Activated T-helper 1 cell treated with anti-CD3 and anti-CD28 coated beads, Interleukin-2, amount 50 U/mL, for 16 hours (primary cell): ENCODE data around the gene MEGF11.
A peak's percentile ranks its signal among the peaks of the same experiment; 100 is the strongest.

Source experiments
- DNase-seq, 2 donors: peaks; one replicate each; pipeline ENCODE4 v3.0.0-alpha.2; 2020; ENCODE audit warnings: low read depth in 1 of 2, low spot score in 1 of 2

Gene MEGF11

DNA sequence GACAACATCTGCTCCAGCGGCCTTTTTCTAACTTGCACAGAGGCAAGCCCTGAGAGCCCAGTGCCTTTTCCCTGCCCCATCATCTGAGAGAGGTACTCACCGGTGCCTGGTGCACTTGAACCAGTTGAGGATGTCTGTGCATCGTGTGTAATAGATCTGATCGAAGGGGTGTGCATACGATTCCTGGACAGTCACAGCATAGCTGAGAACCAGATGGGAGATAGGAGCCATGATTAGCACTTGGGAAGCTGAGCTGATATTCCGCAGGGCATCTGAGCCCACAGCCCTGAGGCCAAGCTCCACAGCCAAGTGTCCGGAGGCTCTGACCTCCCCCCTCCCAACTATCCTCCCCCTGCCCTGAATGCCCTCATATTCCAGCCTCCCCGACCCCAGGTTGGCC lies 129.8 kb downstream of the MEGF11 start:
- DNase-seq: no peak

DNA sequence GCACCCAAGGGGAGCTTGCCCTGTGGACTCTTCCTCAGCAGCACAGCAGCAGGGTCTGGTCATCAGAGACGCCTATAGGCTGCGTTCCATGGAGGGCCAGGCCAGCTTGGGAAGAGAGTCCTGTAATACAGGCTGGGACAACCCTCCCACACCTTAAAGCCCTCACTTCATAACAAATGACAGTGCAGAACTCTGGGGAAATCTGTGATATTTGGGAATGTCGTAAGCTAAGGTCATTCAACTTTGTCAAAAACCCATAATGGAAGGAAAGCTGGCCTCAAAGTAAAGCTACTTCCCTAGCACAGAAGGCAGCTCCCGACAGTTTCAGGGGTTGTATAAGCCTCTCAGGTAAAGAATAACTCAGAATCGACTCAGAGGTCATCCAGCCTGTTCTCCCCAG lies 133.1 kb downstream of the MEGF11 start:
- DNase-seq: no peak

DNA sequence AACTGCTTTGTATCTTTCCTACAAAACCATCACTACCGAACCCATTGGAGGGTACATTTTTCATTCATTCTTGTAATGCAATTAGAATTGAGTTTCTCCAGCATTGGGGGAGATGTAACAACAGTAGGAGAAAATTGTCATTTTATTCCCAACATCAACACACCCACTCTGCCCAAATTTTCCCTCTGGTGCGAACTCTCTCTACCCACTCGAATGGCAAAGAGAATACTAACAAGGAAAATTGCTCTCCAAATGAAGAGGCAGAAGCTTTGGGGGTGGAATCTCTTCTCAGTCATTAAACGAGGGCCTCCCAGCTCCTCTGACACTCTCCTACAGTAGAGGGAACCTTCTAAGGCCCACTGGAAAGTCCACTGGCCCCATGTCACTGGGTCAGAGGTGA lies 135.7 kb downstream of the MEGF11 start:
- no peak for DNase-seq

DNA sequence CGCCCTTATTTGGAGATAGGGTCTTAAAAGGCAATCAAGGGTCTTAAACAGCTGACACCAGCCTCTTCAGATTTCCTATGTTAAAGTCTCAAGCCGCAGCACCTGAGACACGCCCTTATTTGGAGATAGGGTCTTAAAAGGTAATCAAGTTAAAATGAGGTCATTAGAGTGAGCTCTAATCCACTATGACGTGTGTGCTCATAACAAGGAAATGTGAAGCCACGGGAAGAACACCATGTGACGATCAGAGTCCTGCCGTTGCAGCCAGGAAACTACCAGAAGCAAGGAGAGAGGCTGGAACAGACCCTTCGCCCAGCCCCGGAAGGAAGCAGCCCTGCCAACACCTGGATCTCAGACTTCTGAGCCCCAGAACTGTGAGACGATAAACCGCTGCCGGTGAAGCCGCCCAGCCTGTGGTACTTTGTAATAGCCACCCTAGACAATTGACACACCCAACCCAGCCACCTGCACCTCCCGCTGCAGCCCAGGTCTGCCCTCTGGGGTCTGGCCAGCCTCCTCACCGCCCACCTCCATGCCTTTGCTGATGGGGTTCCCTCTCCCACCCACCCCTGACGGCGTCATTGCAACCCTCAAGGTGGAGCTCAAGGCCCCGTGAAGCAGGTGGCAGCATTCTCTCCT lies 137.9 kb downstream of the MEGF11 start:
- peak in 1 of 2 donors; percentile 4 for DNase-seq

DNA sequence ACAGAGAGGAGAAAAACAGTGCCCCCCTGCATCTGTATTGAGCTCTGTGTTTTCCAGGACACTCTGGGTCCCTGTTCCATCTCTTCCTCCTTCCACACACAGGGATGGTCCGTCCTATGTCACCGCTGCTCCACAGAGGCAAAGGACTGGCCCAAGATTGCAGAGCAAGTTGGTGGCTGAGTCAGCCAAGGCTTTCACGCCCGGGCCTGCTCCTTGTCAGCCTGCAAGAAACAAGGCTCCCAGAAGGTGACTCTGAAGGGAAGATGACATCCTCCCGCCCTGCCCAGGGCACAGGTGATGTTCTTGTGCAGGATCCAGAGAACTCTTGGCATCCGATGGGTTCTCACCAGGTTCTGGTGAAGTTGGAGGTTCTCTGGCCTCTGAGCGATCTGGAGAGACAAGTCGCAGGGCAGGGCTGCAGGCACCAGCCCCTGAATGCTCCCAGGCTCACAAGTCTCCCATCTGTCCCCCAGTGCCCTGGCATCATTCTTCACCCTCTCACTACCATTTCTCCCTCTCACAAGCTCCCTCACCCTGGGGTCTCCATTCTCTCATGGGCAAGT lies 138.6 kb downstream of the MEGF11 start:
- no peak for DNase-seq

DNA sequence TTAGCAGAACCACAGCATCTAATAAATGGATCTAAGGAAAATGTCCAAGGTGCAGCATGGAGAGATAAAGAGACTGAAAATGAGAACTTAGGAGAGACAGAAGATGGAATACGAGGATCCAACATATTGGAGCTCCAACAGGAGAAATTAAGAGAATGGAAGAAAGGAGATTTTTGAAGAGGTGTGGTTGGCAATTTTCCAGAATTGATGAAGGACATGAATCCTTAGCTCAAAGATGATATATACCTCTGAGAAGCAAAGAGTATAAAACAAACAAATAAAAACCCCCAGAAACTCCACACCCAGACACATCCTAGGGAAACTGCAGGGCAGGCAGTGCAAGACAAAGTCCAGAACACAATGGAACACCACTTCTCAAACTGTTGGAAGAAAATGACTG lies 141.2 kb downstream of the MEGF11 start:
- no peak for DNase-seq

DNA sequence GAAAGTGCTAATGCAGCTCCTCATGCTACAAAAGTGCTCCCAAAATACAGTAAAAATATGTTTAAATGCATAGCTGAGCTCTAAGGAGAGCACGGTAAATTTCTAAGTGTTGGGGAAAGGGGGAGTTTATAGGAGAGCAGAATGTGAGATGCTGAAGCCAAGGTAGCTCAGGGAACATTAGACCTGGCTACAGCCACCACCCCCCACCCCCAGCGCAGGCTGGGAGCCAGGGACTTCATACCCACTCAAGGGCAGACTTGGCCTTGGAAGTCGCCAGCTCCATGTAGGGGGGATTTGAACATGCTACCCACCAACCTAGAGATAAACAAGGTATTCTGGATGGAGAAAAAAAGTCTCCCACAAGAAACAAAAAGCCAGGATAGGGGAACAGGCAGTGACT lies 142.2 kb downstream of the MEGF11 start:
- no peak for DNase-seq

DNA sequence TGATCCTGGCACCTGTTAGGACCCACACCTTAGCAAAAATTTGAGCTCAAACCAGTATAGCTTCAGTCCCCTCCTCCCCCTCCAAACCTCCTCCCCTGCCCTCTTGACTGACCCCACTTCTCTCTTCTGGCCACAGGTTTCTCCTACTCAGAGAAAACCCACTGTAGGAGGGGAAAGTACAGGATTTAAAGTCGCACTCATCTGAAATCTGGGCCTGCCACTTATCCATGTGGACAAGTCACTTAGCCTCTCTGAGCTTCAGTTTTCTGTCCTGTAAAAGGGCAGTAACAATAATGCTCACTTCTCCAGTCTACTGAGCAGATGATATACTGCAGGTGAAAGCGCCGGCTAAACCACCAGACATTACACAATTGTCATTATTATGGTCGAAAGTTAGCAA lies 142.7 kb downstream of the MEGF11 start:
- DNase-seq: no peak

DNA sequence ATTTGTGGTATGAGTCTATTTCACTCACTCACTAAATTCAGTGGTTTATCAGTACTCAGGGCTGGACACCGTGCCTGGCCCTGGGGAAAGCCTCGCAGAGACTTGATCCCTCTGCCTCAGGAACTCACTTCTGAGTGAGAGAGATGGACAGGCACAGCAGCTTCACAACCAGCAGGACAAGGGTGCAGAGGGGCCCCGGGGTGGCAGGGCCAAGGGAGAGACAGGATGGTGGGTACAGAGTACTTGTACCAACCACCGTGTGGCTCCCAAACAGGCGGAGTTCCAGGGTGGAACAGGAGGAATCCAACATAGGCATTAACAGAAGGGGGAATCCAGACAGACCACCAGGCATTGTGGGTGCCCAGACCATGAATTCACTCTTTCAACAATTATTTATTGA lies 143.7 kb downstream of the MEGF11 start:
- DNase-seq: no peak

DNA sequence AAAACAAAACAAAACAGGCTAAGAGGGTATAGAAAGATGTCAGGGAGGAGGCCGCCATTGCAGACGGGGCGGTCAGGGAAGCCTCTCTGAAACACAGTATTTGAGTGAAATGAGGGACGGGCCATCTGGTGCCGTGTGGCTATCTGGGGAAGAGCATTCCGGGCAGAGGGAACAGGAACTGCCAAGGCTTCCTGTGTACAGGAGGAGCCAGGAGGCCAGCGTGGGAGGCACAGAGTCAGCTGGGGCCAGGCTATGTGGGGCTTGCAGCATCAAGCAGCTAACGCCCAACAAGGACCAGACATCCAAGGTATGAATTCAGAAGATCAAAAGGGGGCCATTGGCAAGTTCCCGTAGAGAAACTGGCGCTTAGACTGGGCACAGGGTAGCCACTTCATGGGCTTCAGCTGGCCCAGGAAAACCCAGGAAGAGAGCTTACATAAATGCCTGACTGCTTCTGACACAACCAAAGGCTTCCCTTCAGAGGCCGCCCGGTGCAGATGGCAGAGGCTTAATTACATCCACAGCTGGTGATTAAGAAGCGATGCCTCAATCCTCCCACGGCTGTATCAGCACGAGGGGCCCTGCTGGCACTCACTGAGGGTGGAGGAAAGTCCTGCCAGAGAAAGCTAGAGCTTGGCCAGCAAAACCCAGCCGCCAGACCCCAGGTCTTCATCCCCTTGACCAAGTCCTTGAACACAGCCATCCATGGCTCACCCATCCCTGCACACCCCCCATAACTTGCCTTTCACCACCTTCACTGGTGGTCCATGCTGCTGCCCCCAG lies 144.9 kb downstream of the MEGF11 start:
- DNase-seq: no peak

DNA sequence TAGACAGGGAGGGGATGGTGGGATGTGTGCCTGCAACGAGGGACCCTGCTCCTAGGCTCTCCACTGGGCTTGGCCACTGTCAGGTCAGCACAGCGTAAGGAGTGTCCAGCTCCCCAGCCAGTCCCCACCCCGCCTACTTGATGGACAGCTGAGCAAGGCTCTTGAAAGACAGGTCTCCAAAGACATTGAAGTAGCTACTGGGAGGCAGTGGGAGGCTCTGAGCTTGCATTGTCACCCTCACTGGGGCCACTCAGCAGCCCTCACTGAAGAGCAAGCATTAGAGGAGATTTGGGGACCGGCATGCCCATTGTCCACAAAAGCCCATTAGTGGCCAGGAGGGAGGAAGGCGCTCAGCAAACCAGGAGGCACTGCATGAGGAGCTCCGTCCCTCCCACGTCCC lies 146.5 kb downstream of the MEGF11 start:
- no peak for DNase-seq

DNA sequence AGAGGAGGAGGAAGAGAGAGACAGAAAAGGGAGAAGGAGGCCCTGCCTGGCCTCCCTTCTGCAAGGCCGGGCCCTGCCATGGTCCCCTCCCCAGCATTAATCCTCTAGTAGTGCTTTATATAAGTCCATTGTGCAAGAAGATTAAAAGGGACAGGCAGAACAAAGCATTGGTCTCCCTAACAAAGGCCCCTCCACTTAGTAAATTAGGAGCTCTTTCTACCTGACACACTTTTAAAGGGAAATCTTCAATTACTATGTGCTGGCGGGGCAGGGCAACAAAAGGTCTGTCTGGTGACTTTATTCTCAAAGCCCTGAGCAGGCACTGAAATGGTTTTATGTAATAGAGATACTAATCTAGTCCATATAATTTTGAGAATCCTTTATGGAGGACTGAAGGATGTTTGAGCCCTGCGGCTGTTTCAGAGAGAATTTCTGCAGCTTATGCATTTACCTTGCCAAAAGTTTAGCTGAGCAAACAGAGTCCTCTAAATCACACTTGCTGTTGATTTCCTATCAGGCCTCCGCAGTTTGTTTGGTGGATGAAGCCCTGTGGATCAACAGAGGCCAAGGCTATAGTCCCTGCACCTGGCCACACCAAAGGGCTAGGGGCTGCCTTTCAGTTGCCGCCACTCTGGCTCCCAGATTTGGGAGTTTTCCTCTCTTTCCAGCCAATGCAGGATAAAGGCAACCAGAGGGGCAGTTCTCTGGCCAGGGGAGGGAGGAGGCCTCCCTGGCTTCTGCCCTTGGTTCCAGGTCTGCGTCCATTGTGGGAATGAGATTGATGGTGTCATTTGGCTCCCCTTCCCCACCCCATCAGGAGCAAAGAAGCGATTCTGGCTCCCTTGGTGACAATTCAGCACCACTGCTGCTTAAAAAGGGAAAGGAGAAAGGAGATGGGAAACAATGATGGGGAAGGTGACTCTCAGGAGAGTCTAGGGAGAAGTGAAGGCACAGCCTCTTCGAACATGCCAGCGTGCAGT lies 148.0 kb downstream of the MEGF11 start:
- DNase-seq: no peak

DNA sequence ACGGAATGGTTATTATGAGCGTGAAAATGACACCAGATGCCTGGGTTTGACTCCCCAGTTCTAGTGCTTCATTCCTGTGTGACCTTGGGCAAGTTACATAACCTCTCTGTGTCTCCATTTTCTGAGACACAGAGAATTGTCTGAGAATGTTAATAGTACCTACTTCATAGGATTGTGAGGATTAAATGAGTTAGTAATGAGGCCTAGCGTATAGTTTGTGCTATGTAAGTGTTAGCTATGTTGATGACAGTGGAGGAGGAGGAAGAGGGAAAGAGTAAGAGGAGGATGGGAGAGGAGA lies 150.3 kb downstream of the MEGF11 start:
- DNase-seq: no peak

DNA sequence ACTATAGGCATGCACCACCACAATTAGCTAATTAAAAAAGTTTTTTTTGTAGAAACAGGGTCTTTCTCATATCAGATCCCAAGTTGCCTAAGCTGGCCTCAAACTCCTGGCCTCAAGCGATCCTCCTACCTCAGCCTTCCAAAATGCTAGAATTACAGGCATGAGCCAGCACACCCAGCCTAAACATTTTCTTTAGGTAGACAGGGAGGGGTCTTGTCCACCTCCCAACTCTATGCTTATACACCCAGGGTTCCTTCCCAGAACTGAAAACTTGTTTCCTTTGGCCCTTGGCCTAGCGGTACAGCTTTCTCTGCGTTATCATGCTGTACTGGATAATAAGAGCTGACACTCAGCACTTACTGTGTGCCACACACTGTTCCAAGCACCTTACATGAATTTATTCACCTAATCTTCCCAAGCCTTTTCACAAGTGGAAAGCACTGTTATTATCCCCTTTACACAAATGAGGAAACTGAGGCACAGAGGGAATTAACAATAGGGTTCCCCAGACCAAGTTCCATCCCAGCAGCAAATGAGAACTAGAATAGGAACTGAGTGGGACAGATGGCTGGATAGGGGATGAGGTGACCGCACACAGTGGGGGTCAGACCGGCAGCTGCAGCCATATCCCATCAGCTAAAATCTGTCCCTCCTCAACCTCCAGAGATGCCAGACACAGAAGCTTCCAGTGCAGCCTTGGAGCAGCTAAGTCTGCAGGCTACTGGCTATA lies 150.8 kb downstream of the MEGF11 start:
- DNase-seq: no peak

DNA sequence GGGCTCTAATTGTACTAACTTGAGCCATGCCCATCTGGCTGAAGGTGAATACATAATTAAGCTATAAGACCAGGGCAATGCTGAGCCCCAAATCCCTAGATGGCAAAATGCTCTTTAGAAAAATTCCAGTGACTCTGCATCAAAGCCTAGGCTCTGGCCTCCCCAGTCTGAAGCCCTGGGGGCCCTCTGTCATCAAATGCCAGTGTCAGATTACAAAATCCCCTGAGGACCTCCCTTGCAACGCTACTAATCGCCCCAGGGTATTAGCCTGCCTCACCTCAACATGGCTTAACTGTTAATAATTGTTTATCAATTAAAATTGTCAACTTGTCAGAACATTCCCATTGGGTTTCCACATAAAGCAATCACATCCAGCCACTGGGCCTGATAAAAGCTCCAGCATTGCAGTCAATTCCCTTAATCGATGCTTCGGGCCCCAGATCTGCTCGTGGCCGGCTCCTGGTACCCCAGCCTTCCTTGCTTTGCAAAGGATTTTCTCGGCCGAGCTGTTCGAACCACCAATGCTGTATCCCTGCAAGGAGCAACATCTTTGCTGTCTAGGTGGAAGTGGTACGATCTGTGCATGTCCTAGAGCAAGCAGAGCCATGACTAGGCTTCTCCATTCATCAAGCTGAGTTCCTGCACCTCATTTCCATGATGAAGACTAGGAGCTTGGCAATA lies 151.7 kb downstream of the MEGF11 start:
- DNase-seq: no peak

DNA sequence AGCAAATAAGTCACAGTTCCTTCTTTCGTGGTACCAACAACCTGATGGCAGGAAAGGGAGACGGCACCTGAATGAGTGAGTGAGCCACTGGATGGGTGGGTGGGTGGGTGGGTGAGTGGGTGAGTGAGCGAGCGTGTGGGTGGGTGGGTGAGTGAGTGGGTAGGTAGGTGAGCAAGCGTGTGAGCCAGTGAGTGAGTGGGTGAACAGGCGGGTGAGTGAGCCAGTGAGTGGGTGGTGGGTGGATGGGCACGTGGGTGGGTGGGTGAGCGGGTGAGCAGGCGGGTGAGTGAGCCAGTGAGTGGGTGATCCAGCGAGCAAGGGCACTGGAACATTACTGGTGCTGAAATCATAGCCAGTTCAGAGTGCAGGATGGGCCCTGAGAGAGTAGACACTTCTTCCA lies 152.8 kb downstream of the MEGF11 start:
- DNase-seq: no peak

DNA sequence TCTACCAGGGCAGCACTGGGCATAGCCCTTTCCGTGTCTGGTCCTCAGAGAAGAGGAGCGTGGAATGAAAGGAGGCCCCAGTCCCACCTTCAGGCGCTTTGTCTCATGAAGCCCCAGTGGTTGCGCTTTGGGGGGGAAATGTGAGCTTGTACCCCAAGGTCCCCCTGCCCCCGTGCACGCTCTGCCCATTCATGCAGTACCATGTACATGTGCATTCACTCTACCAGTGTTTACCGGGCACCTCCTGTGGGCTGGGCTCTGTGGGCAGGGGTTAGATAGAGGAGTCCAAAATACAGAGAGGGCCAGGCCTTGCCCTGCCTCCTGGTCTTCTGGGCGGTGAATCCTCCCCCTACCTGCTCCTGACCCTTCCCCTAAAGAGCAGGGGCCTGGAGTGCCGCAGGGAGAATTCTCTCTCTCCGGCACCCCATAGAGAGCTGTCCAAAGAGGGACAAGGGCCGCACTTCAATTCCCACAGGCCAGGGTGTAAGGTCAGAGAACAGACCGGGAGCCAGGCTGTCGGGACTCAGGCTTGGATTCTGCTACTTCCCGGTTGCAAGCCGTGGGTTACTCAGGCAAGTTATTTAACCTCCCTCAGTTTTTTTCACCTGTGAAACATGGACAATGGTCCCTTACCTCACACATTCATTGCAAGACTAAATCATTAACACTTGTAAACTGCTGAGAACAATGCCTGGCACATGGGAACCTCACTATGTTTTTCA lies 153.4 kb downstream of the MEGF11 start:
- DNase-seq: no peak

DNA sequence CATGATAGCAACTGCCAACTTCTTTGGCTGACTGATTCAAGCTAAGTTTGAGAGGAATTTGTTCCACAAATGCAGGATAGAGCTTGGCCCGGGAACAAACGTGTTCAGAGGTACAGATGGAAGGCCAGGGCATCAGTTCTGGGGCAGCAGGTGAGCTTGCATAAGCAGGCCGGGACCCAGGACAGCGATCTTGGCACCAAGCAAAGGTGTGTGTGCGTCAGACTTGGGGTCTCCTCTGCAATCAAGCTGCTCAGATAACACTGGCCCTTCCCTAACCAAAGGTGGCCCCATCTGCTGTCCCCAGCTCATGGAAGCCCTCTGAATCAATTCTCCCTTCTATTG lies 155.6 kb downstream of the MEGF11 start:
- DNase-seq: no peak

DNA sequence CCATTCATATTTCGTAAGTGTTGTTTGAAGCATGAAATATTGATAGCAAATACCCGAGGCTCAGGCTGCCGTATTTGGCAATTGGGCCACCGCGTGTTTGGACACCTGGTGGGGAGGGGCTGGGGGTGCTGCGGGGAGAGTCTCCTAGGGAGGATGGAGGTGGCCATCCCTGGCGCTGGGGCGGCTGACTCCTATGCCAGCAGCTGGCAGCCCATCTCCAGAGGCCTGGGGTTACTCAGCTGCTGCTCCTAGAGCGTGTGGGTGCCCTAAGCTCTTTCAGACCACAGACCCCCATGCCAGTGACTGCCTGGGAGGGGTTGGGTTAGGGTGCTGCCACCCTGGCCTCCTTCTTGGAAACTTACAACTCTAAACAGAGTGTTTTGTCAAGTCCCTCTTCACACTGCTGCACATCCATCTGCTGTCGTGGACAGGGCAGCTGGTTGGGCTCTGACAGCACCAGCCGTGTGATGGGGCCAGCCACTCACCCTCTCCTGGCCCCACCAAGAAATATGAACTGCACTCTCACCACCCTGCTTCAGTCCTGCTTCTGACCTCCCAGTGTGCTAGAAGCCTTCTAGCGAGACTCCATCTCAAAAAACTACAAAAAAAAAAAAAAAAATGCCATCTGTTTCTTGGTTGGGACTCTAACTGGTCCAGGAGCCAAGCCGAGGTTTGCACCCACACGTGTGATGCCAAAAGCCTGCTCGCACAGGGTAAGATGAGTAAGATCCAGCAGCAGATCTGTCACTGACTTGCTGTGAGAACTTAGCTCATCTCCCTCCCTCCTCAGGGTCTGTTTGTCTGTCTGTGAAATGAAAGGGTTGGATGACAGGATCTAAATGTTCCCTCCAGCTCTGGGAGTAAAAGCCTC lies 156.2 kb downstream of the MEGF11 start:
- DNase-seq: no peak
